GM18499 (cell line): ENCODE results near the gene POFUT1.

ENCODE experiments used
- ATAC-seq: cut with Tn5 transposase; IDR thresholded peaks from one replicate; pipeline ENCODE4 v1.9.1; 2021; ENCODE audit warnings: moderate number of reproducible peaks; ENCODE audit not compliant: insufficient read depth, unreplicated experiment

POFUT1 gene

GRCh38 chr20:32205843-32206759 is 1.6 kb upstream of the POFUT1 start:
- no peak for ATAC-seq

- ATAC-seq: no peak
These were observed 687 bp upstream of the POFUT1 start for GRCh38 chr20:32206760-32207625.

GRCh38 chr20:32208499-32209154 is 947 bp downstream of the POFUT1 start:
- no peak for ATAC-seq

- no peak for ATAC-seq
These were observed 2.3 kb downstream of the POFUT1 start for GRCh38 chr20:32209850-32210605.

- ATAC-seq: no peak
These were observed 6.2 kb downstream of the POFUT1 start for GRCh38 chr20:32213870-32214269.

- no peak for ATAC-seq
These were observed 7.5 kb downstream of the POFUT1 start for GRCh38 chr20:32215147-32215546.

- no peak for ATAC-seq
These were observed 8.0 kb downstream of the POFUT1 start for GRCh38 chr20:32215729-32216128.

- no peak for ATAC-seq
These were observed 8.8 kb downstream of the POFUT1 start for GRCh38 chr20:32216179-32217142.

- no peak for ATAC-seq
These were observed 10.6 kb downstream of the POFUT1 start for GRCh38 chr20:32218156-32218900.

GRCh38 chr20:32224463-32224862 is 16.8 kb downstream of the POFUT1 start:
- ATAC-seq: no peak

- ATAC-seq: no peak
These were observed 18.7 kb downstream of the POFUT1 start for GRCh38 chr20:32226391-32226790.

GRCh38 chr20:32227306-32227705 is 19.6 kb downstream of the POFUT1 start:
- ATAC-seq: no peak

GRCh38 chr20:32227744-32228688 is 20.3 kb downstream of the POFUT1 start:
- ATAC-seq: no peak

GRCh38 chr20:32229251-32229747 is 21.6 kb downstream of the POFUT1 start:
- ATAC-seq: no peak

GRCh38 chr20:32230707-32231106 is 23.0 kb downstream of the POFUT1 start:
- no peak for ATAC-seq

GRCh38 chr20:32231245-32231644 is 23.6 kb downstream of the POFUT1 start:
- ATAC-seq: no peak

GRCh38 chr20:32231847-32232246 is 24.2 kb downstream of the POFUT1 start:
- ATAC-seq: no peak
